ENCODE results near the gene FAM181B. TPM values are rescaled to one million over a fixed set of nuclear protein-coding genes. Genes with fewer than 3 reads are reported as not detected.

FAM181B gene
- total RNA-seq, 1 donor from 2014 or later, result not detected

GRCh38 chr11:82732348-82732733, 1.3 kb downstream of the FAM181B start:
- Histone ChIP-seq H3K4me3 (peak overlapping the region; percentile 59), H3F3A (ENCODE audit: low read depth) (peaks cover 25% of the 10 kb centered on the region), H3K4me2 (peak overlapping the region; percentile 84), H4K20me1 (ENCODE audit: low read depth) (peaks cover 36% of the 10 kb centered on the region), H3K9ac (no peak overlapping the region), H3K9me3 (ENCODE audit: low read depth) (no peaks in the 10 kb centered on the region), H3K27ac (no peak overlapping the region), H3K4me1 (peaks cover 20% of the 10 kb centered on the region), H2AFZ (replicated peaks) (no peak overlapping the region), H3K27me3 (peaks cover 100% of the 10 kb centered on the region), H3K79me2 (ENCODE audit: low read depth) (no peaks in the 10 kb centered on the region), H3K36me3 (no peaks in the 10 kb centered on the region)
- Mint-ChIP-seq H3K36me3 (peaks cover 7% of the 10 kb centered on the region), H3K27ac (no peak overlapping the region), H3K27me3 (ENCODE audit: insufficient read depth, low read depth) (peaks cover 32% of the 10 kb centered on the region), H3K9me3 (no peaks in the 10 kb centered on the region), H3K4me3 (peak overlapping the region; percentile 82), H3K4me1 (peaks cover 41% of the 10 kb centered on the region)
- peak; percentile 50 for DNase-seq (ENCODE audit: low spot score)
- TF ChIP-seq EZH2 (IDR thresholded peaks at IDR 0.05) (peak; percentile 97), CTCF (IDR thresholded peaks at IDR 0.05) (no peak), EZH2phosphoT487 (IDR thresholded peaks at IDR 0.05) (peak; percentile 96)

- Histone ChIP-seq H3K9me3 (ENCODE audit: low read depth) (no peaks in the 10 kb centered on the region), H3K27me3 (peaks cover 100% of the 10 kb centered on the region), H4K20me1 (ENCODE audit: low read depth) (peaks cover 36% of the 10 kb centered on the region), H3K9ac (no peak overlapping the region), H3K79me2 (ENCODE audit: low read depth) (no peaks in the 10 kb centered on the region), H3K4me2 (peak overlapping the region; percentile 84), H2AFZ (replicated peaks) (no peak overlapping the region), H3K4me3 (no peak overlapping the region), H3K4me1 (peaks cover 20% of the 10 kb centered on the region), H3K27ac (no peak overlapping the region), H3F3A (ENCODE audit: low read depth) (peaks cover 25% of the 10 kb centered on the region), H3K36me3 (no peaks in the 10 kb centered on the region)
- DNase-seq (ENCODE audit: low spot score), result peak; percentile 30
- H3K4me1 Mint-ChIP-seq, result peaks cover 35% of the 10 kb centered on the region
- H3K36me3 Mint-ChIP-seq, result peaks cover 10% of the 10 kb centered on the region
- peak overlapping the region; percentile 82 for H3K4me3 Mint-ChIP-seq
- H3K27ac Mint-ChIP-seq, result no peak overlapping the region
- H3K27me3 Mint-ChIP-seq (ENCODE audit: insufficient read depth, low read depth), result peaks cover 33% of the 10 kb centered on the region
- no peak for TF ChIP-seq EZH2phosphoT487 (IDR thresholded peaks at IDR 0.05)
- no peaks in the 10 kb centered on the region for H3K9me3 Mint-ChIP-seq
These were observed 1.9 kb downstream of the FAM181B start for GRCh38 chr11:82731691-82732277.

GRCh38 chr11:82730754-82731153, 2.9 kb downstream of the FAM181B start:
- no peak overlapping the region for H3K27ac ChIP-seq
- H3K36me3 ChIP-seq, result no peaks in the 10 kb centered on the region
- H3K4me1 ChIP-seq, result peaks cover 20% of the 10 kb centered on the region
- Mint-ChIP-seq H3K4me1 (peaks cover 30% of the 10 kb centered on the region), H3K36me3 (peaks cover 11% of the 10 kb centered on the region), H3K4me3 (peak overlapping the region; percentile 82), H3K27ac (peak overlapping the region; percentile 14), H3K27me3 (ENCODE audit: insufficient read depth, low read depth) (peaks cover 30% of the 10 kb centered on the region), H3K9me3 (no peaks in the 10 kb centered on the region)
- H3F3A ChIP-seq (ENCODE audit: low read depth), result peaks cover 25% of the 10 kb centered on the region
- peaks cover 100% of the 10 kb centered on the region for H3K27me3 ChIP-seq
- H3K79me2 ChIP-seq (ENCODE audit: low read depth), result no peaks in the 10 kb centered on the region
- H3K4me2 ChIP-seq, result no peak overlapping the region
- no peaks in the 10 kb centered on the region for H3K9me3 ChIP-seq (ENCODE audit: low read depth)
- H3K4me3 ChIP-seq, result no peak overlapping the region
- H4K20me1 ChIP-seq (ENCODE audit: low read depth), result peaks cover 36% of the 10 kb centered on the region
- no peak overlapping the region for H3K9ac ChIP-seq
- no peak overlapping the region for H2AFZ ChIP-seq (replicated peaks)
- DNase-seq (ENCODE audit: low spot score), result no peak
- TF ChIP-seq CTCF (IDR thresholded peaks at IDR 0.05), result no peak
- no peak for TF ChIP-seq EZH2 (IDR thresholded peaks at IDR 0.05)
- TF ChIP-seq EZH2phosphoT487 (IDR thresholded peaks at IDR 0.05), result no peak

GRCh38 chr11:82730286-82730685, 3.4 kb downstream of the FAM181B start:
- Mint-ChIP-seq H3K4me3 (peak overlapping the region; percentile 60), H3K27ac (no peak overlapping the region), H3K4me1 (peaks cover 28% of the 10 kb centered on the region), H3K36me3 (peaks cover 11% of the 10 kb centered on the region), H3K27me3 (ENCODE audit: insufficient read depth, low read depth) (peaks cover 29% of the 10 kb centered on the region), H3K9me3 (no peaks in the 10 kb centered on the region)
- TF ChIP-seq CTCF (IDR thresholded peaks at IDR 0.05) (no peak), EZH2 (IDR thresholded peaks at IDR 0.05) (no peak), EZH2phosphoT487 (IDR thresholded peaks at IDR 0.05) (no peak)
- no peak overlapping the region for H3K27ac ChIP-seq
- H3K4me3 ChIP-seq, result no peak overlapping the region
- H2AFZ ChIP-seq (replicated peaks), result no peak overlapping the region
- no peaks in the 10 kb centered on the region for H3K9me3 ChIP-seq (ENCODE audit: low read depth)
- DNase-seq (ENCODE audit: low spot score), result no peak
- H3K36me3 ChIP-seq, result no peaks in the 10 kb centered on the region
- H3K79me2 ChIP-seq (ENCODE audit: low read depth), result no peaks in the 10 kb centered on the region
- peaks cover 36% of the 10 kb centered on the region for H4K20me1 ChIP-seq (ENCODE audit: low read depth)
- peaks cover 25% of the 10 kb centered on the region for H3F3A ChIP-seq (ENCODE audit: low read depth)
- peaks cover 20% of the 10 kb centered on the region for H3K4me1 ChIP-seq
- H3K4me2 ChIP-seq, result no peak overlapping the region
- peaks cover 100% of the 10 kb centered on the region for H3K27me3 ChIP-seq
- H3K9ac ChIP-seq, result no peak overlapping the region

Measured in neural progenitor cell (in vitro differentiated cells).